ENCODE results near the gene FBXL7. TPM values are rescaled to one million over a fixed set of nuclear protein-coding genes. Genes with fewer than 3 reads are reported as not detected.

The FBXL7 gene
- total RNA-seq, 1 donor from 2014 or later: 12.8 TPM

DNA sequence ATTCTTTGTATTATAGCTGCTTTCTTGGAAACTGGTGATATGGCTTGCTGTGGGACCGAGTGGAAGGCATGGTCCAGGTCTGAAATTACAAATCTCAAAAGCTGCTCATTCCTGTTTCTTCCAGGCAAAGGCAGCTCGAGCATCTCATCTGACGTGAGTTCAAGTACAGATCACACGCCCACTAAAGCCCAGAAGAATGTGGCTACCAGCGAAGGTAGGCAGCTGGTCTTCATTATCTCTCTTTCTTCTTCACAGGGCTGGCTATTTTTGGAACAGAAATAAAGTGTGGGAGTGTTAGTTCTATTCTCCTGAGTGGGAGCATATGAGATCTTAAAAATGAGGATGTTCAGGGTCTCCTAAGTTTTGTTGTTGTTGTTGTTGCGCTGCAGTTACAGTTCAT, 115.9 kb downstream of the FBXL7 start:
- no peak for DNase-seq

DNA sequence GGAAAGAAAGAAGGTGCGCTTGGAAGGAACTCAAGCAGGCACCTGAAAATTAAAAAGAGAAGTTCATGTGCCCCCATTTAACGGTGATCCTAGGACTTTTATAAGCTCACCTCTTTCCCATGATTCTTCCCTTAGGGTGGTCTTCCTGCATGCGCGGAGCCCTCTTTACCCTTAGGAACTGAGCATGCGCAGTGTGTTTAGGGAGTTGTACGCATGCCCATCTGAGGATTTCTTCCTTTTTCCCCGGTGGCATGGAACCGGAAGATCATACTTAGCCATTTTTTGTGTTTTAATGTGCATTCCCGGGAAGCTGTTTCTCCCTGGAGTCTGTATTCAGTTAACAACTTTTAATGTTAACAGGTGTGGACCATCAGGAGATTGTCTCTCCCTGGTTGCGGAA, 119.0 kb downstream of the FBXL7 start:
- DNase-seq: no peak

DNA sequence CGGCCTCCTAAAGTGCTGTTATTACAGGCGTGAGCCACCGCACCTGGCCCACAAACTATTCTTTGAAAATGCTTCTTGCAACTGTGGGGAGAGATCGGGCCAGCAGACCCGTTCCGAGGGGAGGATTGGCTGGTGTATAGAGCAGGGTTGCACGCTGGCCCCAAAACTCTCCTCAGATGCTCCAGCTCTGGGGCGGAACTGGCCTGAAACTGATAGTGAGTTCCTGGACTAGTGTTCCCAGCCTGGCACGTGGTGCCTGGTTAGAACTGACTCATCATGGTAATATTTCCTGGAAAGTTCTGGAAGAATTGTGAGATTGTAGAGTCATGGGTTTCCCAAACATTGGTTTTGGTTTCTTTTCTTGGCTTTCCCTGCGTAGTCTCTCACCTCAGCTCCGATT, 120.5 kb downstream of the FBXL7 start:
- DNase-seq: no peak

DNA sequence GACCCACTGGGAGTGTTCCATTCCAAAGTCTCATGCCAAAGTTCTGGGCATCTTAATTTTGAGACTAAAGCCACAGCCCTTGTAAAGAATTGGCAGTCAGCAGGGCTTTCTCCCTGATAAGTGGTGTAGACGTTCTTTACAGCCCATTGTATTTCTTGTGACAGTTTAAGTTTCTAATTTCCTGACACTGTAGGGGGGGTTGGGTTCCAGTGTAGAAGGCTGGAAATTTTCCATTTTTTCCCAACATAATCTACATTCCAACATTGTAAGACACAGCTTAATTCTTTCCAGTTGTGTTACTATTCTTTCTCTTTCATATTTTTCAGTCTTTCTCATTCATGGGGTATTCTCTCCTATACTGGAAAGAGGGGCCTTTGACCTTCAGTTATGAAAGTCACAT, 121.1 kb downstream of the FBXL7 start:
- DNase-seq: no peak

DNA sequence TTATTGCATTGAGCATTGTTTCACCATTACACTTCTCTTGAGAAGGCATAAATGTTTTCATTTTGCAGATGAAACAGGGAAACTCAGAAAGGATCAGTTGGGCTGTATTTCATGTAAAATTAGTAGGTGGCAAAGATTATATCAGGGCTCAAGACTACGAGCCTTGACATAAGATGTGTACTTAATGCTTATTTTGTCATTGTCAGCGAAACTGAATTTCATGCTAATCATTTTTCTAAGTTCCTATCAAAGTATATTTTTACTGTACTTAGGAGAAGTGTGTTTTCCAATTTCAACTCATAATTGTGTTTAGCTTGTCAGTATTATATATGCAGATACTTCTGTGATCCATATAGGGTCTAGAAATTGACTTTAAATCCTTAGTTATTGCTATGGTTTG, 123.8 kb downstream of the FBXL7 start:
- no peak for DNase-seq

DNA sequence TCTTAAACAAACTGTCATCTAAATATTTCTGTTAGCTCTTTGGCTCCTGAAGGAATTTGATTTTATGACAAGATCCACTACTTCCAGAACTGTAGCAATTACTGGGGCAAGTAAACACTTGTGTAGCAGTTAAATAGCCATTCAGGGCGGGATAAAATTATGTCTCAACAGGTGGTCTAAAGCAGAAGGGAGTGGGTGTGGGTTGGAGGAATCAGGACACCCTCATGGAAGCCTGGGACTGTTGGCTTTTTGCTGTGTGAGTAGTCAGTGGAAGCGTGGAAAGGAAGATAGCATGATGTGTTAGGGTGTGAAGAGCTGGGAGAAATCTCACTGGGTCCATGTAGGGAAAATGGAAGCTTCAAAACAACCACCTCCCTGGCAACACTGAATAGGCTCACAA, 127.1 kb downstream of the FBXL7 start:
- no peak for DNase-seq

DNA sequence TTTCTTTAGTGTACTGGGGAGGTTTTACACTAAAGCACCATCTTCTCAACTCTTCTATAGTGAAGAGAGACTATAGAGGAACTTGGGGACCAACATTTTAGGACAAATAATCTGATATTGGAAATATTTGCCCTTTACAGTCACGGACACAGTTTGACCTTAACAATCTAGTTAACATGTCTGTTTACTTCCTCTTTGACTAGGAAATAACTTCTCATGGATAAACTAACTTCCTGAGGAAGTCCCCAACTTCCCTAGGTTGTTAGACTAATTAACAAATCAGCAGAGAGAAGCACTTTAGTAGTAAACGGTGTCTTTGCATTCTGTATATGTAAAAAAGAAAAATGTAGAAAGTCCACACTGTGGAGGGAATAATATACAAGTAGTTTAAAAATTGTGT, 127.7 kb downstream of the FBXL7 start:
- no peak for DNase-seq

DNA sequence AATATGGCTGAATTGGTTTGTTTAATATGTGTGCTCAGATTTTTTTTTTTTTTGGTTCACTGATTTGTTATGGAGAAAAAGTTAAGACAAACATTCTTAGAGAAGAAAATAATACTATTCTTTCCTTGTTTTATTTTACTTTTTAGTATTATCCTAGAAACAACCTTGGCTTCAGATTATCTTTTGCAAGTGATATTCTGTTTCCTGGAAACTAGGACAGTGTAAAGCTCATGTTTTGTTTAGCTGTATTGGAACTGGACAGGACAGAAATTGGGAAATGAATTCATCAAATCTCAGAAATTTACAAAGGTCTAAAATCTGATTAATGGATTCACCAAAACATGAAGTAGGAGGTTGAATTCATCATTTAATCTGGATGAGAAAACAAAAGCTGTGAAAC, 130.5 kb downstream of the FBXL7 start:
- DNase-seq: no peak

DNA sequence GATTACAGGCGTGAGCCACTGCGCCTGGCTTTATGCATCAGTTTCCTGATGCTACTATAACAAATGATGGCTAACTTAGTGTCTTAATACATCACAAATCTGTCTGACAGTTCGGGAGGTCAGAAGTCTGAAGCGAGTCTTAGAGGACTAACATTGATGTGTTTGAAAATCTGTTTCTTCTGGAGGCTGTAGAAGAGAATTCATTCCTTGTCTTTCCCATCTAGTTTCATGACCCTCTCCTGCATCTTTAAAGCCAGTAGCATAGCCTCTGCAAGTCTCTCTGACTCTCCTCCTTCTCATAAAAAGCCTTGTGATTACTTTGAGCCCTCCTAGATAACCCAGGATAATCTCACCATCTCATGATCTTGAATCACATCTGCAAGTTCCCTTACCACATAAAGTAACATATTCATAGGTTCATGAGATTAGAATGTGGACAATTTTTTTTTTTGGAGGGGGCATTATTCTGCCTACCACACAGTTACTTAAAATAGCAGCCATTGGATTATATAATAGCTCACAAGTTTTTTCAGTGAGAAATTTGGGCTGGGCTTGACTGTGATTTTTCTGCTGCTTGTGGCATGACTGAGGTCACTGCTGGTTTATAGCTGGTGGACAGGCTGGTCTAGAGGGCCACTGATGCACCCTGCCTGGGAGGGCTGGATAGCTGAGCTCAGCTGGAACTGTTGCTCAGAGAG, 134.8 kb downstream of the FBXL7 start:
- no peak for DNase-seq

DNA sequence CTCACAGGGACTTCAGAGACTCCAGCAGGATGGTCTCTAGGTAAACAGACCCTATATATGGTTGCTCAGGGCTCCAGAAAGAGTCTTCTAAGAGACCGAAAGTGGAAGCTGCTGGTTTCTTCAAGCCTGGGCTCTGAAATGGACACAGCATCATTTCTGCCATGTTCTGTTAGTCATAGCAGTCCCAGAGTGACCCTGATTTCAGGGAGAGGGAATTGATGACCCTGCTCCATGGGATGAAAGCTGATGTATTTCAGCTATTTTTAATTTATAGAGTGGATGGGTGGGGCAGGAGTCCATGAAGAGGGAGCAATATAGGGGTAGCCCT, 135.3 kb downstream of the FBXL7 start:
- DNase-seq: no peak

DNA sequence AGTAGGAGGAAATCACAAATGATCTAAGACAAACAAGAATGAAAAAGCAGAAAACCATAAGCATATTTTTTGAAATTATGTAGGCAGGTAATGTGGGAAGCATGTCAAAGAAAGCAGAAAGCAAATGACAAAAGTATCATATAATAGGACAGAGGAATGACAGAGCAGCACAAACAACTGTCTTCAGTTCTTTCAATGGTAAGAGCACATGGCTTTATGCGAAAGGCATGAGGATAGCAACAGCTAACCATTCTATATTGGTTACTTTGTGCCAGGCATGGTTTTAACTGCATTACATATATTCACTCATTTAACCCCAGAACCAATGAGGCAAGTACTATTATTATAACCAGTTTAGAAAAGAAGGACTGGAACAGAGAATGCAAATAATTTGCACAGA, 137.4 kb downstream of the FBXL7 start:
- no peak for DNase-seq

DNA sequence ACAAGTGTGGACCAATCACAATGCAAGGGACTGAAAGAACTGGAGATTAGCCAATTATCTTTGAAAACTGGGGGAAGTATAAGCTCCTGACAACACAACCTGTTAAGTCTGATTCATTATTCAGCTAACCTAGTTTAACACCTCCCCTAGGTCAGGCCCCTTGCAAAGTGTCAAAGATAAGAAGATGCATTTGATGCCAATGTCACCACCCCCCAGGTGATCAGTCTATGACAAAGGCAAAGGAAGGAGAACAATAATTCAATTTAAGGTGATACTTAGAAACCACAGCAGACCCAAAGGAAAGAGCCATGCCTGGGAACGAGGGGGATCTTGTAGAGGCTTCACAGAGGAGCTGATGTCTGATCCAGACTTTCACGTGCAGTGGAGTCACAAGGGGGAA, 137.9 kb downstream of the FBXL7 start:
- no peak for DNase-seq

DNA sequence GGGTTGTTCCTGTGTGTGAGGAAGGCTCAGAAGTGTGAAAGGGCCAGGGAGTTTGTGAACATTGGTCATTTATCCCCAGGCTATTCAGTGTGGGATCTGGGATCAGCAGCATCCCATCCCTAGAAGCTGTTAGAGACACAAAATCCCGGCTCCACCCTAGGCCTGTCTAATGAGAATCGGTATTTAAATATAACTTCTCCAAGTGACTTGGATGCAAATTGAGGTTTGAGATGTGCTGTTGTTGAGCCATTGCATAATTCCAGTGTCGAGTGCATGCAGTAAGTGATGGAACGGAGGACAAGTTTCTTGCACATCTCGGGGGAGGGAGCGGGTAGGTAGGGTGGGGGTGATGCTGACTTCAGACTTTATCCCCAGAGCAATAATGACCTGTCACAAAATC, 138.3 kb downstream of the FBXL7 start:
- DNase-seq: no peak

DNA sequence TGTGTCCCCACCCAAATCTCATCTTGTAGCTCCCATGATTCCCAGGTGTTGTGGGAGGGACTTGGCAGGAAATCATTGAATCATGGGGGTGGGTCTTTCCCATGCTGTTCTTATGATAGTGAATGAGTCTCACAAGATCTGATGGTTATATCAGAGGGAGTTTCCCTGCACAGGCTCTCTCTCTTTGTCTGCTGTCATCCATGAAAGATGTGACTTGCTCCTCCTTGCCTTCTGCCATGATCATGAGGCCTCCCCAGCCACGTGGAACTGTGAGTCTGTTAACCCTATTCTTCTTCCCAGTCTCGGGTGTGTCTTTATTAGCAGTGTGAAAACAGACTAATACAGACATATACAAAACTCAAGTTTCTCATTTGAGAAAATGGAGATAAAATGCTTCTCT, 139.3 kb downstream of the FBXL7 start:
- no peak for DNase-seq

DNA sequence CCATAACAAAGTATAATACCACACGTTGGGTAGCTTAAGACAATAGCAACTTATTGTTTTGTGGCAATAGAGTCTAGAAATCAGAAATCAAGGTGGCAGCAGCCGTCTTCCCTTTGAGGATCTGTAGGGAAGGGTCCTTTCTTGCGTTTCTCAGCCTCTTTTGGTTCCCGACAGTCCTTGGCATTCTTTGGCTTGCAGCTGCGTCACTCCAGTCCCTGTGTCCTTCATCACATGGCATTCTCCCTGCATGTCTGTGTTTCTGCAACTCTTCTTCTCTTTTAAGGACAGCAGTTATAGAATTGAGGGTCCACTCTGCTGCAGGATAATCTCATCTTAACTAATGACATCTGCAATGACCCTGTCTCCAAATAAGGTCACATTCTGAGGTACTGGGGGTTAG, 140.1 kb downstream of the FBXL7 start:
- DNase-seq: no peak

DNA sequence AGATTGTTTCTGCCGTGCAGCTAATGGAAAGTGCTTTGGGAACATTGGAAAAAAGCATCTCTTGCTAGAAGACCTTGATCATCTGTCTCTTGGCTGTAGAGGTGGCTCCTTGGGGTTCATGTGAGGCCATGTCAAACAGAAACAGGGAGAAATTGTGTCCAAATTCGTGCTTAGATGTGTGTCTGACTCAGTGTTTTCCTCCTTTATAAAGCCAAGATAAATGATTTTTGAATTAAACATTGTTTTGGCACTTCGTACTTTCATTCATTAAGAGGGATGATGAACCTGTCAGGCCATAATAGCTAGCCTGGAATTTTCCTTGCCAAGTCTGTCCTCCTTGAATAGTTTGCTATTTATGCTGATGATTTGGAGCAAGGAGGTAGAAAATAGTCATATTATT, 143.8 kb downstream of the FBXL7 start:
- peak; percentile 38 for DNase-seq

DNA sequence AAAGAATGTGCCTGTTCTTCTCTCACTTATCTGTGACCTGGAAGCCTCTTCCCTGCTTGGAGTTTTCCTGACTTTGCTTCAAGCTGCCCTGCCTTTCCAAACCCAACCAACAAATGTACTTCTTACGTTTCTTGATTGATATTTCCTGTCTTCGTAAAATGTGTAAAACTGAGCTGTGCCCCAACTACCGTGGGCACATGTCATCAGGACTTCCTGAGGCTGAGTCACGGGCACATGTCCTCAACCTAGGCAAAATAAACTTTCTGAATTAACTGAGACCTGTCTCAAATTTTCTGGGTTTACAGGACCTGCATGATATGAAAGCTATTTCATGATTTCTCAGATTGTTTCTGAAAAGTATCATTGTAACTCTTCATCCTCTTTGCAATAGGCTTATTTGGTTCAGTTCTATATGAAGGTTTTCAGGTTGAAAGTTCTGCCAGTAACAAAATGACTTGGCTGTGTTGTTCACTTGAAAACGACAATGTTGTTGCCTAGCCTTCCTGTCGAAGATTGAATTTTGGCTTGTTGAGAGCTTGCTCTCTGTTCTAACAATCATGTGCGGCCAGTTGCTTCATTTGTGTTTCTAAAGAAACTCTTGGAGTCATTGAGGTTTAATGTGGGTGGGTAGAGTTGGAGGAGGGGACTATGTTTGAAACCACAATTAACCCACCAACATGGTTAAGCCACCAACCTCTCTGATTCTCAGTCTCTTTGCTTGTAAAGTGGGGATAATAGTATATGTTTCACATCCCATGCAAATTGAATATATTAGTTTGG, 145.6 kb downstream of the FBXL7 start:
- DNase-seq: no peak

DNA sequence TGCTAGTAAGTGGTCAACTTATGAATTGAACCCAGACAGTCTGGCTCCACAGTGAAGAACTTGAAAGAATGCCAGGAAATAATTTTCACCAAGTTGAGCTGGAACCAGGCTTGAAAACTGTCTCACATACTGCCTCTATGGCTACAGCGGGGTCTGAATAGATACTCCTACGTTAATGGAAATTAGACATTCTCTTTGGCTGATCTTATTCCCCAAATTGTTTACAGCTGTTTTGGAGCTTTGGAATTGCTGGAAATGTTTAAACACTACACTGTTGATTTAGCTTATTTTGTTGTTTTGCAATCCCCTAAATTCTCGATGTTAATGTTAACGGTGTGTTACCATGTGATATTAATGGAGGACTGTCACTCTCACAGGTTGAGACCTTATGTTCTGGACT, 146.4 kb downstream of the FBXL7 start:
- peak; percentile 64 for DNase-seq

DNA sequence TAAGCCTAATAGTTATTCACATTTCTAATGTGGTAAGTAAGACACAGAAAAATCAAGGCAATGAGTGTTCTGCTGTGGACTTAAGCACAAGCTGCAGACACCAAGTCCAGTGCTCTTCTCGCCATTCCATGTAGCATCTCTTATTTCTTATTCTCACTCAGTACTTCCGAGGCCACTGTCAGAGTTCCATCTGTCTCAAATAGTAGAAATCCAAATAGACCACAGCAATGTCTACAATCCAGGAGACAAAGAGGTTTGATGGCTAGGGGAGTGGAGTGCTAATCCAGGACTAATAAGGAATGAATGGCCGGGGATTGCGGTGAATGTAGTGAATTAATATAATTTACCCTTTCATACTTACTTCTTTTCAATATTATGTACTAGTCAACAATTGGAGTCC, 147.3 kb downstream of the FBXL7 start:
- no peak for DNase-seq

DNA sequence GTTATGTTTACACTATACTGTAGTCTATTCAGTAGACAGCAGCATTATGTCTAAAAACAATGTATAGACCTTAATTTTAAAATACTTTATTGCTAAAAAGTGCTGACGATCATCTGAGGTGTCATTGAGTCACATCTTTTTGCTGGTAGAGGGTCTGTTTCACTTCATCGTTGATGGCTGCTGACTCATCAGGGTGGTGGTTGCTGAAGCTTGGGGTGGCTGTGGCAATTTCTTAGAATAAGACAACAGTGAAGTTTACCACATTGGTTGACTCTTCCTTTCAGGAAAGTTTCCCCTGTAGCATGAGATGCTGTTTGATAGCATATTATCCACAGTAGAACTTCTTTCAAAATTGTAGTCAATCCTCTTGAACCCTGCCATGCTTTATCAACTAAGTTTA, 150.3 kb downstream of the FBXL7 start:
- DNase-seq: no peak

DNA sequence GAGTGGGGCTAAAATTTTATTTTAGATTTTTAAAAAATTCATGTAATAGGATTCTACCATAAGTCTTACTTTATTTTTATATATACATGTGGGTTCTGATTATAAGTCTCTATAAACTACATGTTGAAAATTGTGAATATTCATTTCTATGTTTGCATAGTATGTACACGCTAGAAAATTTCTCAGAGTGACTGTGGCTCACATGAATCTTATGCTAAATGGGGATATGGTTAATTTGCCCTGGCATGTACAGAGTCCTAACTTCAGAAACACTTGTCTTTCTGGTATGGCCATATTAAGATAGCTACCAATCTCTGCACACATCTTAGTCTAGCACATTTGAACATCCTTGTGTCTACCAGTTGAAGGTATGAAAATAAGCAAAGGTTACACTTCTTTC, 154.8 kb downstream of the FBXL7 start:
- no peak for DNase-seq

DNA sequence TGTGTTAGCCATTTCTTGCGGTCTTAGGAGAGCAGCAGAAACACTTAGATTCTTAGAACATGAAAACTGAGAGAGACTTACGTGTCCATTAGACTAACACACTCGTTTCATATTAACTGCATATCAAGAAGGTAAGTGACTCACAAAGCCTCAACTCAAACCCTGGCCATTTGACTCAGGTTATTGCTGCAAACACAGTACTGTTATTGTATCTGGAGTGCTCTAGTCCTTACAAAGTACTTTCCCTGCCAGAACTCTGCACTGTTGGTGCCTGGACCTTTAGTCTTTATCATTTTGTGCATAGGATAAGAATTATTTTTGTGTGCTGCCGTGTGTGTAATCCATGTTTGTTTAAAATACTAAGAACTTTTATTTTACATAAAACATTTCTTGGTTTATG, 155.7 kb downstream of the FBXL7 start:
- no peak for DNase-seq

DNA sequence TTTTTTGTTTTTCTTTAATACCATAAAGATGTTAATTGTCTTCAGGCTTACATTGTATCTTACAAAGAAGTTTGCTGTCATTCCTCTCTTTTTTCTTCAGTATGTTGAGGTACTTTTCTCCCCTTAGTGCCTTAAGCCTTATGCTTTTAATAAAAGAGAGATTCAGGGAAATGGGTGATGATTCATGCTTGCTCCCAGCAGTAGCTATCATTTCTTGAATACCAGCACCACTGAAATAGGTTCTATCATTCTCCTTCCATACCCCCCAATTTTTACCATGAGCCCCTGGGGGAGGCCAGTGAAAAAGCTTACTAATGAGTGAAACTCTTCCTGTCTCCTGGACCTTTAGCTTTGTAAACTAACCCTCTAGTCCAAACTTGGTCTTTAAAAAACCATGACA, 165.0 kb downstream of the FBXL7 start:
- no peak for DNase-seq

DNA sequence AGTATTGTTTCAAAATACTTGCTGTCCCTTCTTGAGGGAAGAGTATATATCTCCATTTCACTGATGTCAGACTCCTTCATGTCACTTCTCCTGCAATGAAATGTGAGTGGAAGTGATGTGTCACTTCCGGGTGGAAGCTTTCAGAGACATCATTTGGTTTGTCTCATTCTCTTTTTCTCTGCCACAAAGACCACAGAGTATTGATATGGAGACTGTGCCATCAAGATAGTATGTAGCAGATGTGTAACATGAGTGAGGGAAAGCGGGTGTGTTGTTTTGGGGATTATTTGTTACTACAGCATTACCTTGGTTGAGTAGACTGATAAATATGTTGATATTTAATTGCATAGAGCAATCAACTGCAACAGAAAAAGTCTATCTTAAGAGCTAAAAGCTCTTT, 169.8 kb downstream of the FBXL7 start:
- no peak for DNase-seq

DNA sequence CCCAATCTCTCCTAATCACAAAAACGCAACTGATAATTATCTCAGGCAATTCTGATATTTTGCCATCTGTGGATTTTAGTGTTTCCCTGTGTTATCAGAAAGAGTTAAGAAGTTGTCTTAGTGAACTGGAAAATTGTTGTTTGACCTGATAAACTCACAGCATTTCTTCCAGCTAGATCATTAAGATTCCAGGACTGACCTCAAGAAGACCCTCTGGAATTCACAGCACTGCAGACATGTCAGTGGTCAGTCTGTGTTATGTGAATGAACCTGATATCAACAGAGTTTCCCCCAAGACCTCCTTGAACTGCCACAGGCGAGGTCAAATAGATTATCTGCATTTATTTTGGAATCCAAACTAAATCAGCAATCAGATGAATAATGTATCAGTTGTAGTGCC, 174.7 kb downstream of the FBXL7 start:
- no peak for DNase-seq

All from tongue (tissue), 2 donors.